T1000 (cell line): ENCODE measurements around the gene RPS10.

Experiments
- DNase-seq: peaks from one replicate; lab custom pipeline; 2025; ENCODE audit warnings: mixed read lengths; lab: John Stamatoyannopoulos, UW

The RPS10 gene

GRCh38 chr6:34370361-34370760 is 55.5 kb downstream of the RPS10 start:
- DNase-seq = no peak

DNA sequence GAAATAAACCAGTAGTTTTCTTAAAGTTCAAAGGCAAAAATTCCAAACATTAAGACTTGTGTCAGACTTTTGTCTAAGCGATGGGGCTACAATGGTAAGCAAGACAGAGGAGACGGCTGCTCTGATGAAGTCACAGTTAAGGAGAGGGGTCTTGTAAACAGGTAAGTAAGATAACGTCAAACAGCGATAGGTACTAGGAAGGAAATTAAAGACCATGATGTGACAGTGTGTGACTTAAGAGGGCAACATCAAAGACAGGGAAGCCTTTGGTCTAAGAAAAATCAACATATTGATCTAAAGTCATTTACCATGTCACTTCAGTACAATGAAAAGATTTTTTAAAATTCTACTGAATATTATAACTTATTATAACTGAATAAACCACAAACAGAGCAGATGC is 56.5 kb downstream of the RPS10 start:
- no peak for DNase-seq
